Activated T-cell treated with anti-CD3 and anti-CD28 coated beads for 48 hours (primary cell): ENCODE results near the gene SLC7A9.

ENCODE experiments used
- DNase-seq: peaks from one replicate; pipeline ENCODE4 v3.0.0-alpha.2; 2020; ENCODE audit warnings: low read depth

SLC7A9 gene

GRCh38 chr19:32869369-32869965 lies at the start of gene SLC7A9:
Gene SLC7A9, minus strand, starts transcription at chr19:32869767. Its CDS starts 1,233 bp downstream, at chr19:32868534.
- DNase-seq = no peak

- DNase-seq = no peak
These were observed 49.8 kb upstream of the SLC7A9 start for GRCh38 chr19:32919365-32919764.

GRCh38 chr19:32917616-32917996 lies 48.0 kb upstream of the SLC7A9 start:
- DNase-seq = no peak

GRCh38 chr19:32916969-32917615 lies 47.5 kb upstream of the SLC7A9 start:
- DNase-seq = no peak

- no peak for DNase-seq
These were observed 45.5 kb upstream of the SLC7A9 start for GRCh38 chr19:32914879-32915660.

- DNase-seq = no peak
These were observed 41.9 kb upstream of the SLC7A9 start for GRCh38 chr19:32911467-32911866.

- DNase-seq = no peak
These were observed 41.3 kb upstream of the SLC7A9 start for GRCh38 chr19:32910874-32911273.

GRCh38 chr19:32910094-32910493 lies 40.5 kb upstream of the SLC7A9 start:
- DNase-seq = no peak

GRCh38 chr19:32909257-32909656 lies 39.7 kb upstream of the SLC7A9 start:
- no peak for DNase-seq

- DNase-seq = no peak
These were observed 39.1 kb upstream of the SLC7A9 start for GRCh38 chr19:32908641-32909190.

- no peak for DNase-seq
These were observed 32.9 kb upstream of the SLC7A9 start for GRCh38 chr19:32902448-32902847.

GRCh38 chr19:32901504-32902161 lies 32.1 kb upstream of the SLC7A9 start:
- no peak for DNase-seq

GRCh38 chr19:32896516-32897214 lies 27.1 kb upstream of the SLC7A9 start:
- no peak for DNase-seq

- no peak for DNase-seq
These were observed 25.8 kb upstream of the SLC7A9 start for GRCh38 chr19:32895384-32895783.

- no peak for DNase-seq
These were observed 22.0 kb upstream of the SLC7A9 start for GRCh38 chr19:32891609-32892008.

GRCh38 chr19:32890841-32891240 lies 21.3 kb upstream of the SLC7A9 start:
- DNase-seq = no peak

GRCh38 chr19:32890326-32890725 lies 20.8 kb upstream of the SLC7A9 start:
- DNase-seq = no peak

GRCh38 chr19:32889137-32889934 lies 19.8 kb upstream of the SLC7A9 start:
- no peak for DNase-seq

- DNase-seq = no peak
These were observed 18.1 kb upstream of the SLC7A9 start for GRCh38 chr19:32887572-32888215.

GRCh38 chr19:32886241-32886640 lies 16.7 kb upstream of the SLC7A9 start:
- DNase-seq = no peak
